UCSD-AML1 (cell line): ENCODE results near the gene HRG.
"Not testable (repeated sequence)": the region's sequence is repeated elsewhere in the genome, so short reads cannot be mapped to it uniquely, and the experiment has no call there.

Experiments used
- DNase-seq: peaks from one replicate; lab custom pipeline; 2025; ENCODE audit not compliant: unreplicated experiment; lab: John Stamatoyannopoulos, UW

Gene HRG

GRCh38 chr3:186678604-186679003 is 12.8 kb downstream of the HRG start:
- DNase-seq: no peak

- no peak for DNase-seq
Measured at GRCh38 chr3:186679151-186679550, 13.3 kb downstream of the HRG start.

- DNase-seq: no peak
Measured at GRCh38 chr3:186680869-186681268, 15.1 kb downstream of the HRG start.

- no peak for DNase-seq
Measured at GRCh38 chr3:186682812-186683211, 17.0 kb downstream of the HRG start.

GRCh38 chr3:186683979-186684378 is 18.2 kb downstream of the HRG start:
- DNase-seq: no peak

- DNase-seq: not testable (repeated sequence)
Measured at GRCh38 chr3:186686475-186686874, 20.7 kb downstream of the HRG start.

GRCh38 chr3:186687120-186687651 is 21.4 kb downstream of the HRG start:
- no peak for DNase-seq

- DNase-seq: not testable (repeated sequence)
Measured at GRCh38 chr3:186690304-186690703, 24.5 kb downstream of the HRG start.

- no peak for DNase-seq
Measured at GRCh38 chr3:186691676-186692075, 25.9 kb downstream of the HRG start.

- DNase-seq: no peak
Measured at GRCh38 chr3:186693843-186694242, 28.0 kb downstream of the HRG start.

- no peak for DNase-seq
Measured at GRCh38 chr3:186694288-186695032, 28.6 kb downstream of the HRG start.

GRCh38 chr3:186696522-186696921 is 30.7 kb downstream of the HRG start:
- DNase-seq: no peak

GRCh38 chr3:186697510-186697909 is 31.7 kb downstream of the HRG start:
- no peak for DNase-seq

GRCh38 chr3:186700267-186700666 is 34.5 kb downstream of the HRG start:
- no peak for DNase-seq

GRCh38 chr3:186702451-186702850 is 36.6 kb downstream of the HRG start:
- not testable (repeated sequence) for DNase-seq

- DNase-seq: peak; percentile 15
Measured at GRCh38 chr3:186705882-186706780, 40.3 kb downstream of the HRG start.

GRCh38 chr3:186708983-186709679 is 43.3 kb downstream of the HRG start:
- no peak for DNase-seq

- DNase-seq: not testable (repeated sequence)
Measured at GRCh38 chr3:186710694-186711093, 44.9 kb downstream of the HRG start.

- DNase-seq: no peak
Measured at GRCh38 chr3:186713499-186713898, 47.7 kb downstream of the HRG start.

GRCh38 chr3:186717039-186717457 is 51.2 kb downstream of the HRG start, which contains the start of gene KNG1:
KNG1 (plus strand) TSS chr3:186717359; CDS start chr3:186717543, 184 bp downstream.
- DNase-seq: no peak
